ENCODE data around the gene COG4.
"Not testable (repeated sequence)": the region's sequence is repeated elsewhere in the genome, so short reads cannot be mapped to it uniquely, and the experiment has no call there.

The COG4 gene

DNA sequence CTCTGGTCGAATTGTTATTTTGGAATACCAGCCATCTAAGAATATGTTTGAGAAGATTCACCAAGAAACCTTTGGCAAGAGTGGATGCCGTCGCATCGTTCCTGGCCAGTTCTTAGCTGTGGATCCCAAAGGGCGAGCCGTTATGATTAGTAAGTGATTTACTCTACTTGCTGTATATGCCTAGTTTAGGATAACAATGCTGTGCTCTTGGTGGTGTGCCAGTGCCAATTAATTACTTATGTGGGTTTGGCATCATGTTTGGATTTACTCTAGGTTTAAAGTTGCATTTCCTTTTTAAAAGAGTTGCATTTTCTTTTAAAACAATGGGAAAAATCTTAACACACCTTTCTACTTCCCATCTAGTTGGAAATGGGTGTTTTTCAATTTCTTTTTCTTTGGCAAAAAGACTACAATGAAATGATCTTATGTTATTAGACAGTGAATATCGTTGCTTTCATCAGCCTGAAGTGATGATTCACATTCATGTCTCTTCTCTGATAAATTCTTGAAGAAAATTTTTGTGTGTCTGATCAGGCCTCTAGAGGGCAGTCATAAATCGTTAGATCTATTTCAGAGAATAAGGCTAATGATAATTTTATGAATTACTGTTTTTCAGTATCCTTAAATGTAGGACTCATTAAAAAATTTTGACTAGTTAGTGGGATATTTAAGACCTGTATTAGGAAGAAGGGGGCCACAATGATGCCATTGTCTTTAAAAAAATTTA lies 5.9 kb upstream of the COG4 start:
- DNase-seq (ENCODE audit: insufficient read length, low spot score) = no peak
- TF ChIP-seq POLR2AphosphoS5 (IDR thresholded peaks at IDR 0.05; ENCODE audit: low read depth, low read length) (no peak), TAF1 (IDR thresholded peaks at IDR 0.05; ENCODE audit: low read depth, low read length) (no peak), POU2F2 (IDR thresholded peaks at IDR 0.05; ENCODE audit: low read depth, low read length) (no peak)

DNA sequence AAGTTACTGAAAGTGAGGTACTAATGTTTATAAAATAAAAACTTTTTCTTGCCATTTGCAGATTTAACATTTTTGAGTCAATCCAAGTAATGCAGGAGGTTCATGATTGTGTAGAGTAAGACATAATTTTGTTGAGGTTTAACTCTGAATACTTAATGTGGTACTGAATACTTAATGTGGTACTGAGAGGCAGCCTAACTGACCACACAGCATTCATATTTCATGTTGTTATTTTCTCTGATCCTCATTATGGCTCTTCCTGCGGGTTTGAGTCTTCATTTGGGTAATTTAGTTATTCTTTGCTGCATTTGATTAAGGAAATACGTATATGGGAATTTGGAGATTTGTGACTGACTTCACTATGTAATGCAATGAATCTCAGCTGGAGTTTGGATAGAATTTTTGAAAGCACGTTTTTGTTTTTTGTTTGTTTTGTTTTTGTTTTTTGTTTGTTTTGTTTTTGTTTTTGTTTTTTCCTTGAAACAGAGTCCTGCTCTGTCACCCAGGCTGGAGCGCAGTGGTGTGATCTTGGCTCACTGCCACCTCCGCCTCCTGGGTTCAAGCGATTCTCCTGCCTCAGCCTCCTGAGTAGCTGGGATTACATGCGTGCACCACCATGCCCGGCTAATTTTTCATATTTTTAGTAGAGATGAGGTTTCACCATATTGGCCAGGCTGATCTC lies 4.1 kb upstream of the COG4 start:
- FAIRE-seq (no peak), DNase-seq (ENCODE audit: insufficient read length, low spot score) (no peak)
- no peak for TF ChIP-seq SPI1 (IDR thresholded peaks at IDR 0.05; ENCODE audit: low read depth, low read length)
- TF ChIP-seq POU2F2 (IDR thresholded peaks at IDR 0.05; ENCODE audit: low read depth, low read length) = no peak
- TF ChIP-seq POLR2AphosphoS5 (IDR thresholded peaks at IDR 0.05; ENCODE audit: low read depth, low read length) = no peak
- no peak for TF ChIP-seq TAF1 (IDR thresholded peaks at IDR 0.05; ENCODE audit: low read depth, low read length)

More for the DNA sequence above, 5.9 kb upstream of the COG4 start:
- FAIRE-seq = no peak

DNA sequence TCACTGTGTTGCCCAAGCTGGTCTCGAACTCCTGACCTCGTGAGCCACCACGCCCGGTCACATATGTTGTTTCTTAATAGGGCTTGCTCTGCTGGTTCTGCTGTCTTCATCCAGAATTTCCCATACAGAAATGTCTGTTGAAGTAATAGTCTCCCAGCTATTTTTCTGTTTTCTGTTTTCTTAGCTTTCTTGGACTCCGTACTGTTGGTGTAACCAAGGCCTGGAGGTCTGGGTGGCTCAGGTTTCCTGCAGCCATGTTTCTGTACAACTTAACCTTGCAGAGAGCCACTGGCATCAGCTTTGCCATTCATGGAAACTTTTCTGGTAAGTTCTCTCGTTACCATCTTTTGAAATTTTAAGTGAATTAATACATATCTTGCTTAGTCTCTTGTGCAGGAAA lies 3.0 kb upstream of the COG4 start:
- FAIRE-seq (no peak), DNase-seq (ENCODE audit: insufficient read length, low spot score) (no peak)
- TF ChIP-seq POLR2A (IDR thresholded peaks at IDR 0.05; ENCODE audit: low read depth, low read length) = no peak
- no peak for TF ChIP-seq PAX5 (IDR thresholded peaks at IDR 0.05; ENCODE audit: insufficient read depth, low read length, severe bottlenecking)
- no peak for TF ChIP-seq SPI1 (IDR thresholded peaks at IDR 0.05; ENCODE audit: low read depth, low read length)
- TF ChIP-seq POLR2AphosphoS5 (IDR thresholded peaks at IDR 0.05; ENCODE audit: low read depth, low read length) = no peak
- TF ChIP-seq TAF1 (IDR thresholded peaks at IDR 0.05; ENCODE audit: low read depth, low read length) = no peak
- no peak for TF ChIP-seq POU2F2 (IDR thresholded peaks at IDR 0.05; ENCODE audit: low read depth, low read length)

DNA sequence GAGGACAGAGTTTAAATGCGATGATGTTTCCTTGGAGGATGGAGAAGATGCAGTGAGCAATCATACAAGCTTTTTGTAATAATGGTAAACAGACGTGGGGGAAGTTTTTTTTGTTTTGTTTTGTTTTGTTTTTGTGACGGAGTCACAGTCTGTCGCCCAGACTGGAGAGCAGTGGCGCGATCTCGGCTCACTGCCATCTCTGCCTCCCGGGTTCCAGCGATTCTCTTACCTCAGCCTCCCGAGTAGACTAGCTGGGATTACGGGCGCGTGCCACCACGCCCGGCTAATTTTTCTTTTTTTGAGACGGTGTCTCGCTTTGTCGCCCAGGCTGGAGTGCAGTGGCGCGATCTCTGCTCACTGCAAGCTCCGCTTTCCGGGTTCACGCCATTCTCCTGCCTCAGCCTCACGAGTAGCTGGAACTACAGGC lies 1.1 kb upstream of the COG4 start:
- DNase-seq (ENCODE audit: insufficient read length, low spot score); FAIRE-seq: not testable (repeated sequence)

DNA sequence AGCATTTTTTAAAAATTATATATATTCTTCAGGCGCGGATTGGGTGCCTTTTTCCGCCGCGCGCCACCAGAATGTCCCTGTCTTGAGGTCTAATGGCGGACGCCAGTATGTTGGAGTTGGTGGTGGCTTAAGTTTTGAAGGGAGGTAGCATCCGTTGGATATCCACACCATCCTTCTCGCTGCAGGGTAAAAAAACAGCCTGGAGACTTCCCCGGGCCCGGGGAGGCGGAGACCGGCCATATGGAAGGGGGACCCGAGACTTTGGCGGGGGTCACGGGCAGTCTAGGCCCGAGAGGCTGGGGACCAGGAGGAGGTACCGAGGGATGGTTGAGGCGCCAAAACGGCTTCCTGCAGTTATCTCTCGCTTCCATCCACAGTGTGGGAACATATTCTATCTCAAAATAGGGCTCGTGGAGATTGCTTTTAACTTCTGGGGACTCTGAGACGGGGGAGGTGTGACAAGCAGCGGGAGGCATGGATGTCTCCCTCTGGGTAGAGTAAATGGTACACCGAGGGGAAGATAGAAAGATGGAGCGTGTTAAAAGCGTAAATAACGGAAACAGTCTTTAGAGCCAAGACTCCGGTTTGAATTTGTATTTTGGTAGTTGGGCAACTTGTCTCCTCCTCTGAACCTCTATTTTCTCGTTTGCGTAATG lies 517 bp upstream of the COG4 start, which contains the start of gene SF3B3:
TSS of gene SF3B3 (plus strand) at position 74 of the 656 bp plus-strand sequence. CDS start 2,841 bp downstream, outside the sequence.
- peak; percentile 38 for FAIRE-seq
- TF ChIP-seq POU2F2 (IDR thresholded peaks at IDR 0.05; ENCODE audit: low read depth, low read length) (peak; percentile 21; the same call in 1 of the 2 replicates), POLR2A (IDR thresholded peaks at IDR 0.05; ENCODE audit: low read depth, low read length) (peak; percentile 79), TAF1 (IDR thresholded peaks at IDR 0.05; ENCODE audit: low read depth, low read length) (peak; percentile 99), PAX5 (IDR thresholded peaks at IDR 0.05; ENCODE audit: insufficient read depth, low read length, severe bottlenecking) (no peak), POLR2AphosphoS5 (IDR thresholded peaks at IDR 0.05; ENCODE audit: low read depth, low read length) (peak; percentile 94), SPI1 (IDR thresholded peaks at IDR 0.05; ENCODE audit: low read depth, low read length) (no peak)
- DNase-seq (ENCODE audit: insufficient read length, low spot score) = peak; percentile 31

DNA sequence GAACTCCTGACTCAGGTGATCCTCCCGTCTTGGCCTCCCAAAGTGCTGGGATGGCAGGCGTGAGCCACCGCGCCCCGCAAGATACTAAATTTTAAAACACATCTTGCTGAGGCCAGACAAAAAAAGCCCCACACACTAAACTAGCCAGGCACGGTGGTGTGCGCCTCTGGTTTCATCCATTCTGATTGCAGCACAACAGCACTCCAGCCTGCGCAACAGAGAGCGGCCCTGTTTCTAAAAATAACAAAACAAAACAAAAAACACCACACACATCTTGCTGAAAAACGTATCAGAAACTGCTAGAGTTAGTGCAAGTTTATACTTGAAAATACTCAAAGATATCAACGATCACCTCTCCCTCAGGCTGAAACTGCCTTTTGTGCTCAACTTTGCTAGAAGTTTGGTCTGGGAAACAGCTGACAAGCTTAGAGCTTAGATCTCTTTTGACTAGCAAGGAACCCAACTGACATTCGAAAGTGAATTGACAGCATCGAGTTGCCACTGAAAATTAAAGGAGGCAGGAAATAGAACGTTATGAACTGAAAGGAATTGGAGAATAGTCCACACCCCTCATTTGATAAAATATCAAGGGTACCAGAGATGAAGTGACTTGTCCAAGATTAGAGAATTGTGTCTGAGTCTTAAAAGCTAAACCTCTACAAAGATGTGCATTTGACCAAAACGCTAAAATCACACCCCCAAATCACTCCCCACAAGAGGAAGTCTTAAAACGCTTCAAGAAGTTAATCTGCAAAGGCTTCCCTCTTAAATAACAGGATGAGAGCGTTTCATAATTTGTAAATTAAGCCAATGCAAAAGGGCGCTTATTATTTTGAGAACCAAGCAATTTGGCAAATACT lies 908 bp downstream of the COG4 start:
- DNase-seq (ENCODE audit: insufficient read length, low spot score) (no peak), FAIRE-seq (no peak)
- TF ChIP-seq SPI1 (IDR thresholded peaks at IDR 0.05; ENCODE audit: low read depth, low read length) (0 out of 2 replicates have a peak, but pooled peaks have one; percentile 20), PAX5 (IDR thresholded peaks at IDR 0.05; ENCODE audit: insufficient read depth, low read length, severe bottlenecking) (no peak)

DNA sequence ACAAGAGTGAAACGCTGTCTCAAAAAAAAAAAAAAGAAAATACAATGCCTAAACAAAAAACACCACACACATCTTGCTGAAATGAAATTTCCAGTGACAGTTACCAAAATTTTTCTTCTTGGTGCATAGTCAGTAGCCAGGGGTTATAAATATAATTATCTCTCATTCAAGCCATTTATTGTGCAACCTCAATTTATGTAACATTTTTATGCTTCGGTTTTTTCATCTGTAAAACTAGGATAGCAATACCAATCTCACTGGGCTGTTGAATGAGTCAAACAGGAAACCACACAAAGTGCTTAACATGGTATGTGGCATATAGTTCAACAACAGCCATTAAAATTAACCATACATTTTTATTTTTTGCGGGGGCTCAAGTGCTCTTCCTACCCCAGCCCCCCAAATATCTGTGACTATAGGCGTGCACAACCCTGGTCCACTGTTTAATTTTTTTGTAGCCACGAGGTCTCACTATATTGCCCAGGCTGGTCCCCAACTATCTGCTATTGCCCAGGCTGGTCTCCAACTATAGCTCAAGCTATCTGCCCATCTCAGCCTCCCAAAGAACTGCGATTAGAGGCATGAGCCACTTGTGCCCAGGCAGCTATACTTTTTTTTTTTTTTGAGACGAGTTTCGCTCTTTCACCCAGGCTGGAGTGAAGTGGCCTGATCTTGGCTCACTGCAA lies 2.6 kb downstream of the COG4 start:
- FAIRE-seq (no peak), DNase-seq (ENCODE audit: insufficient read length, low spot score) (peak; percentile 28)
- TF ChIP-seq POLR2AphosphoS5 (IDR thresholded peaks at IDR 0.05; ENCODE audit: low read depth, low read length) (no peak), SPI1 (IDR thresholded peaks at IDR 0.05; ENCODE audit: low read depth, low read length) (no peak), PAX5 (IDR thresholded peaks at IDR 0.05; ENCODE audit: insufficient read depth, low read length, severe bottlenecking) (no peak), POU2F2 (IDR thresholded peaks at IDR 0.05; ENCODE audit: low read depth, low read length) (no peak), POLR2A (IDR thresholded peaks at IDR 0.05; ENCODE audit: low read depth, low read length) (no peak), TAF1 (IDR thresholded peaks at IDR 0.05; ENCODE audit: low read depth, low read length) (no peak)

DNA sequence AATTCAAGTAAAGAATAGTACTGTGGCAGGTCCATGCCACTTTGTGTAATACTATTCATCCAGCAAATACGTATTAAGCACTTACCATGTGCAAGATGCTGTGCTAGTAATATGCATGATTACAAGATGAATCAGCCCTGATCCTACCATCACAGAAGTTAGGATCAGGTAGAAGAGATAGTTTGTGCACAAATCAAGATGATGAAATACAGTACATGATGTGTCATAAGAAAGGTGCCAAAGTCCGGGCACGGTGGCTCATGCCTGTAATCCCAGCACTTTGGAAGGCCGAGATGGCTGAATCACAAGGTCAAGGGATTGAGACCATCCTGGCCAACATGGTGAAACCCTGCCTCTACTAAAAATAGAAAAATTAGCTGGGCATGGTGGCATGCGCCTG lies 10.9 kb downstream of the COG4 start:
- TF ChIP-seq POLR2A (IDR thresholded peaks at IDR 0.05; ENCODE audit: low read depth, low read length) (no peak), SPI1 (IDR thresholded peaks at IDR 0.05; ENCODE audit: low read depth, low read length) (no peak), PAX5 (IDR thresholded peaks at IDR 0.05; ENCODE audit: insufficient read depth, low read length, severe bottlenecking) (no peak), POU2F2 (IDR thresholded peaks at IDR 0.05; ENCODE audit: low read depth, low read length) (no peak), POLR2AphosphoS5 (IDR thresholded peaks at IDR 0.05; ENCODE audit: low read depth, low read length) (no peak), TAF1 (IDR thresholded peaks at IDR 0.05; ENCODE audit: low read depth, low read length) (no peak)
- DNase-seq (ENCODE audit: insufficient read length, low spot score) = no peak
- no peak for FAIRE-seq

DNA sequence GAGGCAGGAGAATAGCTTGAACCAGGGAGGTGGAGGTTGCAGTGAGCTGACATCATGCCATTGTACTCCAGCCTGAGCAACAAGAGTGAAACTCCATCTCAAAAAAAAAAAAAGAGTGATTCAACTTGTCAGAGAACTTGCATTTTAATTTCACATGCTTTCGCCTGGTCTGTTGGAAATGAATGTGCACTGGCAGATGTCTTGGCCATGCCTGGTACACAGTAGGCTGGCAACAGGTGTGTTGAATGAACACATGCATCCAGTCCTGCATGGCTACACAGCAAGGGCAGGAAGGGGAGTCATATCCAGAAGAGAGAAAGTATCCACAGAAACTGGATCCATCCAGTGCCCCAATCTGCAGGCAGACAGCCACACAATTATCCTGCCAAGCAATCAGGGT lies 11.5 kb downstream of the COG4 start:
- DNase-seq (ENCODE audit: insufficient read length, low spot score) (no peak), FAIRE-seq (no peak)
- TF ChIP-seq PAX5 (IDR thresholded peaks at IDR 0.05; ENCODE audit: insufficient read depth, low read length, severe bottlenecking) = no peak
- TF ChIP-seq POU2F2 (IDR thresholded peaks at IDR 0.05; ENCODE audit: low read depth, low read length) = no peak
- no peak for TF ChIP-seq SPI1 (IDR thresholded peaks at IDR 0.05; ENCODE audit: low read depth, low read length)
- TF ChIP-seq TAF1 (IDR thresholded peaks at IDR 0.05; ENCODE audit: low read depth, low read length) = no peak
